ENCODE measurements around the gene MGLL. TPM values are rescaled to one million over a fixed set of nuclear protein-coding genes. Genes with fewer than 3 reads are reported as not detected.

Gene MGLL
- total RNA-seq, 2 experiments from 2014 or later = 19.2 to 21.6 TPM

GRCh38 chr3:127672429-127673190 is 149.7 kb downstream of the MGLL start, which contains the start of gene ABTB1:
Gene ABTB1 (plus strand): TSS chr3:127672952. CDS start chr3:127673026, 74 bp downstream.
- no peaks in the 10 kb centered on the region for H3K79me2 ChIP-seq (ENCODE audit: insufficient read depth, low read depth, low read length)
- peak within 1 kb of the TSS; percentile 51 for H3K27ac ChIP-seq (ENCODE audit: low read depth, low read length, poor library complexity, severe bottlenecking)
- H4K20me1 ChIP-seq (ENCODE audit: insufficient read depth, low read length) = no peaks in the 10 kb centered on the region
- H3K9me3 ChIP-seq (ENCODE audit: low read length) = no peaks in the 10 kb centered on the region
- intact Hi-C loops (cut with micrococcal nuclease; ENCODE audit: unreplicated experiment) = loop anchor here (2.0 to 5.0 kb wide), 3 partner anchors 64 to 95 kb away; partner anchors contain the start of gene MCM2
- H3K36me3 ChIP-seq (ENCODE audit: insufficient read depth, low read length) = no peaks in the 10 kb centered on the region
- no peaks in the 10 kb centered on the region for H3K9me2 ChIP-seq (ENCODE audit: insufficient read depth, low read length)
- peak within 1 kb of the TSS; percentile 90 for H3K4me3 ChIP-seq (ENCODE audit: low read depth, low read length, poor library complexity, severe bottlenecking)
- BruUV-seq (replicated peaks) = TSS peak; percentile 90
- H3K4me2 ChIP-seq (ENCODE audit: low read length) = peak within 1 kb of the TSS; percentile 95
- ChIA-PET CTCF (ENCODE audit: unreplicated experiment) (no interaction called here), POLR2A (interaction anchor here (1.2 kb wide), 1 partner anchor 75 kb away, joined by 5 read pairs; the partner anchor contains the start of gene MCM2)
- TF ChIP-seq EZH2phosphoT487 (IDR thresholded peaks at IDR 0.05; ENCODE audit: borderline replicate concordance, low read depth, low read length) (no peak), CTCF (conservative IDR thresholded peaks at IDR 0.05; ENCODE audit: low read length) (no peak; the same call in 1 of the 2 replicates)
- peak within 1 kb of the TSS; percentile 90 for H2AFZ ChIP-seq (ENCODE audit: low read length)
- H3K4me1 ChIP-seq (ENCODE audit: insufficient read depth, low read length, poor library complexity, severe bottlenecking) = peaks cover 24% of the 10 kb centered on the region
- peak; percentile 90 for DNase-seq (ENCODE audit: low spot score)

GRCh38 chr3:127671523-127672428 is 150.5 kb downstream of the MGLL start:
- peaks cover 24% of the 10 kb centered on the region for H3K4me1 ChIP-seq (ENCODE audit: insufficient read depth, low read length, poor library complexity, severe bottlenecking)
- no peaks in the 10 kb centered on the region for H3K9me2 ChIP-seq (ENCODE audit: insufficient read depth, low read length)
- peak overlapping the region; percentile 82; the same call in 1 of the 2 replicates for H2AFZ ChIP-seq (ENCODE audit: low read length)
- intact Hi-C loops (cut with micrococcal nuclease; ENCODE audit: unreplicated experiment) = loop anchor here (2.0 to 5.0 kb wide), 3 partner anchors 65 to 94 kb away; partner anchors contain the start of gene MCM2
- no peaks in the 10 kb centered on the region for H4K20me1 ChIP-seq (ENCODE audit: insufficient read depth, low read length)
- POLR2A ChIA-PET = interaction anchor here (0.6 to 1.2 kb wide), 2 partner anchors 74 to 131 kb away, joined by 3 to 5 read pairs; partner anchors contain the start of gene MCM2
- no peaks in the 10 kb centered on the region for H3K36me3 ChIP-seq (ENCODE audit: insufficient read depth, low read length)
- H3K9me3 ChIP-seq (ENCODE audit: low read length) = no peaks in the 10 kb centered on the region
- peak; percentile 33 for DNase-seq (ENCODE audit: low spot score)
- no TSS peak for BruUV-seq (replicated peaks)
- CTCF ChIA-PET (ENCODE audit: unreplicated experiment) = no interaction called here
- H3K27ac ChIP-seq (ENCODE audit: low read depth, low read length, poor library complexity, severe bottlenecking) = peak overlapping the region; percentile 51
- TF ChIP-seq EZH2phosphoT487 (IDR thresholded peaks at IDR 0.05; ENCODE audit: borderline replicate concordance, low read depth, low read length) = no peak
- TF ChIP-seq CTCF (conservative IDR thresholded peaks at IDR 0.05; ENCODE audit: low read length) = peak; percentile 22; the same call in 1 of the 2 replicates
- H3K4me2 ChIP-seq (ENCODE audit: low read length) = peak overlapping the region; percentile 95
- H3K4me3 ChIP-seq (ENCODE audit: low read depth, low read length, poor library complexity, severe bottlenecking) = peak overlapping the region; percentile 84
- no peaks in the 10 kb centered on the region for H3K79me2 ChIP-seq (ENCODE audit: insufficient read depth, low read depth, low read length)

Data from OCI-LY7 (cell line).